OCI-LY1 (cell line): ENCODE data around the gene C10orf95.
"Not testable (repeated sequence)": the region's sequence is repeated elsewhere in the genome, so short reads cannot be mapped to it uniquely, and the experiment has no call there.

Source experiments
- H2AFZ ChIP-seq: fragments of 200-600 bp; sonication (generic), shearing (Covaris generic); 2 replicates; pipeline ENCODE4 v1.6.0; 2014; ENCODE audit warnings: antibody characterized with exemption, mild to moderate bottlenecking, low read length
- H3F3A ChIP-seq: fragments of 200-600 bp; sonication (generic), shearing (Covaris generic); 2 replicates; pipeline ENCODE4 v1.6.0; 2014; ENCODE audit warnings: mild to moderate bottlenecking, antibody characterized with exemption, low read length, moderate library complexity; ENCODE audit not compliant: insufficient read depth
- H3K27ac ChIP-seq: fragments of 200-600 bp; sonication (generic); 2 replicates; pipeline ENCODE4 v1.5.1; 2014; ENCODE audit warnings: low read length, mixed run types, mild to moderate bottlenecking, low read depth; ENCODE audit not compliant: poor library complexity, severe bottlenecking
- H3K27me3 ChIP-seq: fragments of 200-600 bp; sonication (generic); 2 replicates; pipeline ENCODE4 v1.6.0; 2014; ENCODE audit warnings: antibody characterized with exemption, mild to moderate bottlenecking, low read length, moderate library complexity; ENCODE audit not compliant: insufficient read depth
- H3K36me3 ChIP-seq: fragments of 200-600 bp; sonication (generic); 2 replicates; pipeline ENCODE4 v1.6.1; 2014; ENCODE audit warnings: mild to moderate bottlenecking, antibody characterized with exemption, low read length, moderate library complexity, mixed read lengths; ENCODE audit not compliant: insufficient read depth
- H3K4me1 ChIP-seq: fragments of 200-600 bp; sonication (generic); 2 replicates; pipeline ENCODE4 v1.5.1; 2014; ENCODE audit warnings: mild to moderate bottlenecking, low read length, moderate library complexity; ENCODE audit not compliant: insufficient read depth, severe bottlenecking
- H3K4me2 ChIP-seq: fragments of 200-600 bp; sonication (generic), shearing (Covaris generic); 2 replicates; pipeline ENCODE4 v1.6.1; 2014; ENCODE audit warnings: low read length
- H3K4me3 ChIP-seq: fragments of 200-600 bp; sonication (generic); 2 replicates; pipeline ENCODE4 v1.5.1; 2014; ENCODE audit warnings: low read length, low read depth, mild to moderate bottlenecking, mixed read lengths; ENCODE audit not compliant: poor library complexity, severe bottlenecking
- H3K79me2 ChIP-seq: fragments of 200-600 bp; shearing (Covaris generic); 2 replicates; pipeline ENCODE4 v1.6.1; 2016; ENCODE audit warnings: mixed run types, low read length, mixed read lengths; ENCODE audit not compliant: insufficient read depth
- H3K9ac ChIP-seq: fragments of 200-600 bp; sonication (generic), shearing (Covaris generic); 2 replicates; pipeline ENCODE4 v1.6.1; 2014; ENCODE audit warnings: mild to moderate bottlenecking, low read length, mixed read lengths
- H3K9me2 ChIP-seq: fragments of 200-600 bp; sonication (generic), shearing (Covaris generic); 2 replicates; pipeline ENCODE4 v1.6.1; 2014; ENCODE audit warnings: low read depth, mild to moderate bottlenecking, low read length, mixed read lengths
- H3K9me3 ChIP-seq: fragments of 200-600 bp; shearing (Covaris generic); 2 replicates; pipeline ENCODE4 v1.6.1; 2014; ENCODE audit warnings: low read length, mixed read lengths
- H4K20me1 ChIP-seq: fragments of 200-600 bp; sonication (generic), shearing (Covaris generic); 2 replicates; pipeline ENCODE4 v1.6.0; 2016; ENCODE audit warnings: mild to moderate bottlenecking, low read length; ENCODE audit not compliant: insufficient read depth
- EZH2 ChIP-seq: fragments of 200-600 bp; sonication (generic), shearing (Covaris generic); IDR thresholded peaks from 2 replicates; pipeline ENCODE4 v1.8.0; 2017; ENCODE audit warnings: borderline replicate concordance, mixed run types, mild to moderate bottlenecking, antibody characterized with exemption, low read length, moderate library complexity, mixed read lengths
- TF ChIP-seq, protein P1 (sequence below): fragments of 200-600 bp; sonication (generic), shearing (Covaris generic); IDR thresholded peaks from 2 replicates; pipeline ENCODE4 v1.5.1; 2017; ENCODE audit warnings: mild to moderate bottlenecking, antibody characterized with exemption, low read length, moderate library complexity, mixed read lengths

The C10orf95 gene

DNA sequence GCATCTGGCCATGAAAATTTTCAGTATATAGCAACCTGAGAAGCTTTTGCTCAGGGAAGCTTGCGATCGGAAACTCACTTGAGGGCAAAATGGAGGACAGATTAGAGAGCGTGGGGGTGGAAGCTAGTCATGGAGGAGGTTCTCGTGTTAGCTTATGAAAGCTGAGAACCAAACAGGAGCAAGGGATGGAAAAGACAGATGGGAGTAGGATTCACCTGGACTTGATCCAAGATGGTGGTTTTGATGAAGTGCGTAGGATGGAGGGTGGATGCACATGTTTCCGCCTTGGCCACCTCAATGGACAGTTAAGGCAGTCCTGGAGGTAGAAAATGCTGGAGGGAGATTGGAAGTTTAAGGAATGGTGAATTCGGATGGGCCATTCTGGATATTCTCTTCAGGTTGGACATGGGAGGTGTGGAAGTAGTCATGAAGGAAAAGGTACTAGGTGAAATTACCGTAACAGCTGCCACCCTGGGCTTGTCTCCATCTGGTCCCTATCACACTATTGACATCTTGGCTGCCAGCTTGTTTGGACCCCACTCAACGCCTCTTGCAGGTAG lies 6.3 kb upstream of the C10orf95 start:
- Histone ChIP-seq H3K36me3 (peaks cover 6% of the 10 kb centered on the region; the same call in 1 of the 2 replicates), H3K9me3 (no peaks in the 10 kb centered on the region), H3F3A (no peaks in the 10 kb centered on the region), H3K9me2 (no peaks in the 10 kb centered on the region), H3K4me3 (no peak overlapping the region), H3K27me3 (no peaks in the 10 kb centered on the region), H4K20me1 (no peaks in the 10 kb centered on the region), H2AFZ (no peak overlapping the region), H3K9ac (no peak overlapping the region), H3K4me2 (no peak overlapping the region), H3K79me2 (no peaks in the 10 kb centered on the region), H3K4me1 (peaks cover 21% of the 10 kb centered on the region), H3K27ac (no peak overlapping the region)
- TF ChIP-seq EZH2: no peak
- TF ChIP-seq, protein P1, sequence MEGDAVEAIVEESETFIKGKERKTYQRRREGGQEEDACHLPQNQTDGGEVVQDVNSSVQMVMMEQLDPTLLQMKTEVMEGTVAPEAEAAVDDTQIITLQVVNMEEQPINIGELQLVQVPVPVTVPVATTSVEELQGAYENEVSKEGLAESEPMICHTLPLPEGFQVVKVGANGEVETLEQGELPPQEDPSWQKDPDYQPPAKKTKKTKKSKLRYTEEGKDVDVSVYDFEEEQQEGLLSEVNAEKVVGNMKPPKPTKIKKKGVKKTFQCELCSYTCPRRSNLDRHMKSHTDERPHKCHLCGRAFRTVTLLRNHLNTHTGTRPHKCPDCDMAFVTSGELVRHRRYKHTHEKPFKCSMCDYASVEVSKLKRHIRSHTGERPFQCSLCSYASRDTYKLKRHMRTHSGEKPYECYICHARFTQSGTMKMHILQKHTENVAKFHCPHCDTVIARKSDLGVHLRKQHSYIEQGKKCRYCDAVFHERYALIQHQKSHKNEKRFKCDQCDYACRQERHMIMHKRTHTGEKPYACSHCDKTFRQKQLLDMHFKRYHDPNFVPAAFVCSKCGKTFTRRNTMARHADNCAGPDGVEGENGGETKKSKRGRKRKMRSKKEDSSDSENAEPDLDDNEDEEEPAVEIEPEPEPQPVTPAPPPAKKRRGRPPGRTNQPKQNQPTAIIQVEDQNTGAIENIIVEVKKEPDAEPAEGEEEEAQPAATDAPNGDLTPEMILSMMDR: no peak

DNA sequence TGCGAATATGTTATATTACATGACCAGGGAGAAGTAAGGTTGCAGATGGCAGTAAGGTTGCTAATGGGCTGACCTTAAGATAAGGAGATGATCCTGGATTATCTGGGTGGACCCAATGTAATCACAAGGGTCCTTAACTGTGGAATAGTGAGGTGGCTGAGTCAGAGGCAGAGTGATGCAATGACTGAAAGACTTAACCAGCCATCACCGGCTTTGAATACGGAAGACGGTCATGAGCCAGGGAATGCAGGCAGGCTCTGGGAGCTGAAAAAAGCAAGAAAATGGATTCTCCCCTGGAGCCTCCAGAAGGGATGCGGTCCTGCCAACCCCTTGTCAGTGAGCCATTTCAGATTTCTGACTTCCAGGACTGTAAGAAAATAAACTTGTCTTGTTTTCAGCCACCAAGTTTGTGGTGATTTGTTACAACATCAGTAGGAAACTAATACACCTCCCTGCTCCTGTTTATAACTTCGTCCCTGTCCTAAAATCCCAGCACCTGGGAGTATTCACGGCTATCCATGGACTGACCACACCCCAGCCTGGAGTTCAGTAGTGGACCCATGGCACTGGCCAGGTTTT lies 4.6 kb upstream of the C10orf95 start:
- no peak overlapping the region for H3K4me2 ChIP-seq
- TF ChIP-seq, protein P1: no peak
- H3K9ac ChIP-seq: no peak overlapping the region

DNA sequence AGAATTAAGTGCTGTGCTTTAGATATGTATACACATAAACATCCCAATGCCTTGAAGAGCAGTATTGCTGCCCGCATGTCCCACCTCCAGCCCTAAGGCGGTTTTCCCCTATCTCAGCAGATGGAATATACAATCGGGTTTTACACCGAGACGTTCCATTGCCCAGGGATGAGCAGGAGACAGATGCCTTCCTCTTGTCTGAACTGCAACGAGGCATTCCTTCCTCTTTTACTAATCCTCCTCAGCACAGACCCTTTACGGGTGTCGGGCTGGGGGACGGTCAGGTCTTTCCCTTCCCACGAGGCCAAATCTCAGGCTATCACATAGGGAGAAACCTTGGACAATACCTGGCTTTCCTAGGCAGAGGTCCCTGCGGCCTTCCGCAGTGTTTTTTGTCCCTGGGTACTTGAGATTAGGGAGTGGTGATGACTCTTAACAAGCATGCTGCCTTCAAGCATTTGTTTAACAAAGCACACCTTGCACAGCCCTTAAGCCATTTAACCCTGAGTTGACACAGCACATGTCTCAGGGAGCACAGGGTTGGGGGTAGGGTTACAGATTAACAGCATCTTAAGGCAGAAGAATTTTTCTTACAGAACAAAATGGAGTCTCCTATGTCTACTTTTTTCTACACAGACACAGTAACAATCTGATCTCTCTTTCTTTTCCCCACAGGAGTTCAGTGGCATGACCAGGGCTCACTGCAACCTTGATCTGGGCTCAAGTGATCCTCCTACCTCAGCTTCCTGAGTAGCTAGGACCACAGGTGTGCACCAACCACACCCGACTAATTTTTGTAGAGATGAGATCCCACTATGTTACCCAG lies 3.5 kb upstream of the C10orf95 start:
- peaks cover 16% of the 10 kb centered on the region for H3K4me1 ChIP-seq
- H3K36me3 ChIP-seq, H3K27me3 ChIP-seq, H3F3A ChIP-seq, H3K4me3 ChIP-seq, H3K79me2 ChIP-seq, H2AFZ ChIP-seq, H4K20me1 ChIP-seq, H3K9me2 ChIP-seq, H3K4me2 ChIP-seq, H3K9ac ChIP-seq, H3K9me3 ChIP-seq, H3K27ac ChIP-seq: not testable (repeated sequence)

More for the DNA sequence above, 4.6 kb upstream of the C10orf95 start:
- Histone ChIP-seq H3F3A (no peaks in the 10 kb centered on the region), H3K27ac (no peak overlapping the region), H3K4me1 (peaks cover 23% of the 10 kb centered on the region), H3K9me3 (no peaks in the 10 kb centered on the region), H4K20me1 (no peaks in the 10 kb centered on the region), H3K79me2 (0 out of 2 replicates have a peak, but pooled peaks cover 5% of the 10 kb centered on the region), H3K4me3 (no peak overlapping the region), H2AFZ (no peak overlapping the region), H3K9me2 (no peaks in the 10 kb centered on the region), H3K27me3 (no peaks in the 10 kb centered on the region), H3K36me3 (peaks cover 10% of the 10 kb centered on the region; the same call in 1 of the 2 replicates)
